Effector memory CD4-positive, alpha-beta T cell (primary cell): ENCODE data around the gene TWIST1.

Experiments
- DNase-seq, 3 donors: peaks; one replicate each; pipeline ENCODE4 v3.0.0-alpha.2; 2020
- H3K27ac ChIP-seq: 2 replicates; pipeline ENCODE4 v1.7.0; 2013; ENCODE audit warnings: mild to moderate bottlenecking, low read length, moderate library complexity; ENCODE audit not compliant: insufficient read depth, poor library complexity, severe bottlenecking
- H3K27me3 ChIP-seq: replicated peaks from 2 replicates; pipeline ENCODE4 v1.7.0; 2013; ENCODE audit warnings: mild to moderate bottlenecking, low read length; ENCODE audit not compliant: insufficient read depth, control insufficient read depth, poor library complexity, severe bottlenecking
- H3K36me3 ChIP-seq: 2 replicates; pipeline ENCODE4 v1.7.0; 2013; ENCODE audit warnings: mild to moderate bottlenecking, low read length, moderate library complexity; ENCODE audit not compliant: control insufficient read depth, insufficient read depth
- H3K4me1 ChIP-seq: 2 replicates; pipeline ENCODE4 v1.7.0; 2013; ENCODE audit warnings: low read length, mild to moderate bottlenecking; ENCODE audit not compliant: control insufficient read depth, insufficient read depth, poor library complexity, severe bottlenecking
- H3K4me3 ChIP-seq: 2 replicates; pipeline ENCODE4 v1.7.0; 2013; ENCODE audit warnings: low read length, low read depth, mild to moderate bottlenecking; ENCODE audit not compliant: insufficient read depth, poor library complexity, severe bottlenecking
- H3K9me3 ChIP-seq: 2 replicates; pipeline ENCODE4 v1.7.0; 2013; ENCODE audit warnings: mild to moderate bottlenecking, low read length, moderate library complexity; ENCODE audit not compliant: control insufficient read depth

Gene TWIST1

GRCh38 chr7:19066170-19066569 is 51.3 kb downstream of the TWIST1 start:
- H3K27me3 ChIP-seq = no peaks in the 10 kb centered on the region
- H3K4me3 ChIP-seq = no peak overlapping the region
- H3K9me3 ChIP-seq = no peaks in the 10 kb centered on the region
- no peak overlapping the region for H3K27ac ChIP-seq
- no peak for DNase-seq
- H3K36me3 ChIP-seq = no peaks in the 10 kb centered on the region
- H3K4me1 ChIP-seq = no peaks in the 10 kb centered on the region
